Calu3 (cell line): ENCODE measurements around the gene ASB7. TPM values are rescaled to one million over a fixed set of nuclear protein-coding genes. Genes with fewer than 3 reads are reported as not detected.

ENCODE experiments used
- BruUV-seq: library from RNA; stranded (reverse); fragments of 400-500 nt; replicated peaks from 2 replicates; lab custom pipeline; 2021; lab: Mats Ljungman, UMichigan
- CTCF ChIA-PET: fragments of 300-600 bp; sonication (Branson Sonifier 250); formaldehyde crosslinking; loops from one replicate; lab custom pipeline; 2022; ENCODE audit warnings: antibody characterized with exemption; lab: Charles Lee
- DNase-seq: peaks from one replicate; pipeline ENCODE4 v3.0.0; 2022
- H3K27ac Mint-ChIP-seq: one replicate; pipeline ENCODE4 v1.8.0; 2022; ENCODE audit warnings: mixed read lengths; ENCODE audit not compliant: unreplicated experiment
- H3K27me3 Mint-ChIP-seq: one replicate; pipeline ENCODE4 v1.8.0; 2022; ENCODE audit warnings: mixed read lengths; ENCODE audit not compliant: unreplicated experiment
- H3K36me3 Mint-ChIP-seq: one replicate; pipeline ENCODE4 v1.8.0; 2022; ENCODE audit warnings: mild to moderate bottlenecking, moderate library complexity, mixed read lengths; ENCODE audit not compliant: insufficient read depth, unreplicated experiment
- H3K4me1 Mint-ChIP-seq: one replicate; pipeline ENCODE4 v1.8.0; 2022; ENCODE audit warnings: mild to moderate bottlenecking, low read depth, mixed read lengths; ENCODE audit not compliant: unreplicated experiment
- H3K4me3 Mint-ChIP-seq: one replicate; pipeline ENCODE4 v1.8.0; 2022; ENCODE audit warnings: mild to moderate bottlenecking, low read depth, moderate library complexity, mixed read lengths; ENCODE audit not compliant: unreplicated experiment
- H3K9me3 Mint-ChIP-seq: one replicate; pipeline ENCODE4 v1.8.0; 2022; ENCODE audit warnings: low read depth, mixed read lengths; ENCODE audit not compliant: unreplicated experiment
- intact Hi-C: fragments of 100-400 bp; cut with micrococcal nuclease; formaldehyde crosslinking; loops from one replicate; pipeline ENCODE4 v1.10.0; 2022; ENCODE audit not compliant: unreplicated experiment
- total RNA-seq: library from RNA; stranded (reverse); gene quantifications from 2 replicates; pipeline ENCODE4 v1.2.3, GENCODE V29; 2022
- TF ChIP-seq, protein P1 (sequence below): fragments of 200-600 bp; IDR thresholded peaks from one replicate; pipeline ENCODE4 v1.8.0; 2022; ENCODE audit warnings: antibody characterized with exemption; ENCODE audit not compliant: unreplicated experiment

Gene ASB7
- total RNA-seq, 1 experiment from 2014 or later, result 19.4 TPM

DNA sequence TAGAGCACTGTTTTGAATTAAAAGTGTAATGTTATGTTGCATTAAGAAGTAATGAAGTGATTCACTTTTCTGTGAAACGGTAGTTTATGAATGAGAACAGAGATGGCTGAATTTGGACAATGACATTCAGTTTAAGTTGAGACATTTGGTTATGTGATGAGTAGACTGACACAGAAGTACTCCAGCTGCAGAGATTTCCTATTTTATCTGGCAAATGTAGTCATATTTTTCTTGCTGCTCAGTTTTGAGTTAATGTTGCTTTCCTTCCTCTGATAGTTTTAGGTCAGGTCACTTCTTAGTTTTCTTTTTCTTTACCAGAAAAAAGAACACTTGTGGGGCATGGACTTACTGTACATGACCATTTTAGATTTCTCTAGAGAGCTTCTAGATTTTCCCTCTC, 51.2 kb downstream of the ASB7 start:
- no peak for DNase-seq
- Mint-ChIP-seq H3K27me3 (no peaks in the 10 kb centered on the region), H3K9me3 (no peaks in the 10 kb centered on the region), H3K27ac (no peak overlapping the region), H3K36me3 (no peaks in the 10 kb centered on the region), H3K4me1 (no peaks in the 10 kb centered on the region), H3K4me3 (no peak overlapping the region)
- CTCF ChIA-PET, result no interaction called here
- TF ChIP-seq, protein P1, sequence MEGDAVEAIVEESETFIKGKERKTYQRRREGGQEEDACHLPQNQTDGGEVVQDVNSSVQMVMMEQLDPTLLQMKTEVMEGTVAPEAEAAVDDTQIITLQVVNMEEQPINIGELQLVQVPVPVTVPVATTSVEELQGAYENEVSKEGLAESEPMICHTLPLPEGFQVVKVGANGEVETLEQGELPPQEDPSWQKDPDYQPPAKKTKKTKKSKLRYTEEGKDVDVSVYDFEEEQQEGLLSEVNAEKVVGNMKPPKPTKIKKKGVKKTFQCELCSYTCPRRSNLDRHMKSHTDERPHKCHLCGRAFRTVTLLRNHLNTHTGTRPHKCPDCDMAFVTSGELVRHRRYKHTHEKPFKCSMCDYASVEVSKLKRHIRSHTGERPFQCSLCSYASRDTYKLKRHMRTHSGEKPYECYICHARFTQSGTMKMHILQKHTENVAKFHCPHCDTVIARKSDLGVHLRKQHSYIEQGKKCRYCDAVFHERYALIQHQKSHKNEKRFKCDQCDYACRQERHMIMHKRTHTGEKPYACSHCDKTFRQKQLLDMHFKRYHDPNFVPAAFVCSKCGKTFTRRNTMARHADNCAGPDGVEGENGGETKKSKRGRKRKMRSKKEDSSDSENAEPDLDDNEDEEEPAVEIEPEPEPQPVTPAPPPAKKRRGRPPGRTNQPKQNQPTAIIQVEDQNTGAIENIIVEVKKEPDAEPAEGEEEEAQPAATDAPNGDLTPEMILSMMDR, result no peak
- intact Hi-C loops, result no loop called here
- BruUV-seq, result no TSS peak

- BruUV-seq, result no TSS peak
- CTCF ChIA-PET, result no interaction called here
- no peaks in the 10 kb centered on the region for H3K27me3 Mint-ChIP-seq
- H3K4me1 Mint-ChIP-seq, result no peaks in the 10 kb centered on the region
- DNase-seq, result no peak
- TF ChIP-seq, protein P1, result no peak
- H3K4me3 Mint-ChIP-seq, result no peak overlapping the region
- H3K27ac Mint-ChIP-seq, result no peak overlapping the region
- no peaks in the 10 kb centered on the region for H3K9me3 Mint-ChIP-seq
- intact Hi-C loops, result no loop called here
- no peaks in the 10 kb centered on the region for H3K36me3 Mint-ChIP-seq
These were observed 56.5 kb downstream of the ASB7 start for GRCh38 chr15:100658895-100659294.

GRCh38 chr15:100661156-100661555, 58.8 kb downstream of the ASB7 start:
- peaks cover 9% of the 10 kb centered on the region for H3K4me1 Mint-ChIP-seq
- no peaks in the 10 kb centered on the region for H3K9me3 Mint-ChIP-seq
- CTCF ChIA-PET, result no interaction called here
- H3K27me3 Mint-ChIP-seq, result no peaks in the 10 kb centered on the region
- BruUV-seq, result no TSS peak
- intact Hi-C loops, result no loop called here
- H3K27ac Mint-ChIP-seq, result no peak overlapping the region
- TF ChIP-seq, protein P1, result no peak
- no peak overlapping the region for H3K4me3 Mint-ChIP-seq
- H3K36me3 Mint-ChIP-seq, result no peaks in the 10 kb centered on the region
- DNase-seq, result no peak

DNA sequence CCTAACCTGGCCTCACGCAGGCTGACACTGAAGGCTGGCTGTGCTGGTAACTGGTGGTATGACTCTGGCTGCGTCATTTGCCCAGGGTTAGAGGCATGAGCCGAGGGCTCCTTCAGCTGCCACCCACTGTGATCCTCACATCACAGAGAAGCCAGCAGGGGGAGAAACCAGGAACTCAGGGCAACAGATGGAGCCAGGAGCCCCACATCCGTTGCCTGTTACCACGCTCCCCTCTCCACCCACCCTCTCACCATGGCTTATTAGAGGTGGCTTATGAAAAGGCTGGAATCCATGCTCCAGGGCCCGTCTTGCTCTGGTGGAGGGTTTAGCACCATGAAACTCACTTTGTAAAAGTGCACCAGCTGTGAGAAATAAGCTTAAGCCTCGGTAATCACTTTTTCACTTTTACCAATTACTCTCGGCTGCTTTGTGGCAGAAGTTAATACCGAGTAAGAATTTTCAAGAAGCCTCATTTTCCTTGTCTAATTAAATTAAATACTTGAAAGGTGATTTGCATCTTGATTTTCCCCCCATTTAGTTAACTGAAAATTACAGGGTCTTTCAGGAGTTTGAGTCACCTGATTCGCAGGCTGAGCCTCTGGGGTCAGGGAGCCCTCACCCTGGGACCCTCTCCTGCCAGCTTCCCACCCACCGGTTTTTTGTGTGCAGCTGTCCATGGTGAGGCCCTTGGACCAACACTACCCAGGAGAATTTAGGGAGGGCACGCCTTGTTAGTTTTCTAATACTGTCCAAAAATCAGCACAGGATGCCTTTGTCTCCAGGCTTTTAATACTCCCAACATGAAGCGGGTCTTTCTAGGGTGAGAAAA, 60.9 kb downstream of the ASB7 start:
- TF ChIP-seq, protein P1, result peak; percentile 25
- Mint-ChIP-seq H3K27me3 (no peaks in the 10 kb centered on the region), H3K27ac (no peak overlapping the region), H3K4me1 (peaks cover 20% of the 10 kb centered on the region), H3K9me3 (no peaks in the 10 kb centered on the region), H3K36me3 (no peaks in the 10 kb centered on the region), H3K4me3 (no peak overlapping the region)
- intact Hi-C loops, result no loop called here
- peak; percentile 40 for DNase-seq
- no TSS peak for BruUV-seq
- CTCF ChIA-PET, result no interaction called here
